Endothelial cell of umbilical vein (primary cell): ENCODE results near the gene RALBP1.

ENCODE experiments used
- CTCF ChIP-seq, 2 donors: IDR thresholded peaks; 1 replicate in 1 of 2; 2 replicates in 1 of 2; pipeline ENCODE4 v1.5.1; 2011; ENCODE audit warnings: low read length in 2 of 2, mild to moderate bottlenecking in 2 of 2, moderate library complexity in 2 of 2, control low read depth in 1 of 2, inconsistent platforms in 1 of 2, low read depth in 1 of 2; ENCODE audit not compliant: insufficient read depth in 1 of 2; ENCODE audit errors: extremely low read depth in 1 of 2
- EZH2 ChIP-seq: IDR thresholded peaks from 2 replicates; pipeline ENCODE4 v1.6.1; 2012; ENCODE audit warnings: borderline replicate concordance, low read depth, mild to moderate bottlenecking, moderate library complexity, low read length, inconsistent platforms; ENCODE audit not compliant: severe bottlenecking
- GATA2 ChIP-seq: IDR thresholded peaks from 2 replicates; pipeline ENCODE4 v1.7.0; 2011; ENCODE audit warnings: low read depth, mild to moderate bottlenecking, moderate library complexity, mixed read lengths, low read length; ENCODE audit not compliant: insufficient read length, insufficient read depth
- JUN ChIP-seq: IDR thresholded peaks from 2 replicates; pipeline ENCODE4 v1.6.1; 2011; ENCODE audit warnings: borderline replicate concordance, low read depth; ENCODE audit not compliant: insufficient read length, insufficient read depth
- MAX ChIP-seq: IDR thresholded peaks from 2 replicates; pipeline ENCODE4 v1.6.1; 2011; ENCODE audit not compliant: insufficient read depth, insufficient read length
- MYC ChIP-seq: IDR thresholded peaks from one replicate; pipeline ENCODE4 v1.6.1; 2011; ENCODE audit warnings: mild to moderate bottlenecking, low read depth, low read length
- POLR2A ChIP-seq: IDR thresholded peaks from 2 replicates; pipeline ENCODE4 v1.6.1; 2012; ENCODE audit warnings: low read depth, mild to moderate bottlenecking, control low read depth, low read length
- POLR2AphosphoS5 ChIP-seq: IDR thresholded peaks from 2 replicates; pipeline ENCODE4 v1.6.1; 2012; ENCODE audit warnings: low read depth, mild to moderate bottlenecking, control low read depth, low read length, moderate library complexity; ENCODE audit not compliant: insufficient read depth

GRCh38 chr18:9581667-9582066 lies 106.4 kb downstream of the RALBP1 start:
- TF ChIP-seq CTCF (IDR thresholded peaks at IDR 0.05; ENCODE audit: extremely low read depth in 1 of 2, insufficient read depth in 1 of 2, low read depth in 1 of 2, low read length in 2 of 2) (no peak), POLR2A (no peak), MYC (no peak), EZH2 (no peak), MAX (no peak), POLR2AphosphoS5 (no peak), GATA2 (no peak), JUN (no peak)
